Measurements from ENCODE around the gene IPMK. TPM values are rescaled to one million over a fixed set of nuclear protein-coding genes. Genes with fewer than 3 reads are reported as not detected.

Gene IPMK
- total RNA-seq (2021): 6.9 and 11.1 TPM in 2 replicates
- percentile 80 among the genes with signal in this experiment for Bru-seq, nascent RNA
- BruChase-seq, experiment 1, labeled RNA remaining after a 2-hour chase: percentile 85 among the genes with signal in this experiment
- percentile 81 among the genes with signal in this experiment for BruChase-seq, experiment 2, labeled RNA remaining after a 6-hour chase
- long read RNA-seq, full-length matches to known transcripts: 5 of 8 reads
- long read RNA-seq, partial matches to known transcripts: 0 of 8 reads
- long read RNA-seq, other reads (novel, unspliced or antisense): 3 of 8 reads

DNA sequence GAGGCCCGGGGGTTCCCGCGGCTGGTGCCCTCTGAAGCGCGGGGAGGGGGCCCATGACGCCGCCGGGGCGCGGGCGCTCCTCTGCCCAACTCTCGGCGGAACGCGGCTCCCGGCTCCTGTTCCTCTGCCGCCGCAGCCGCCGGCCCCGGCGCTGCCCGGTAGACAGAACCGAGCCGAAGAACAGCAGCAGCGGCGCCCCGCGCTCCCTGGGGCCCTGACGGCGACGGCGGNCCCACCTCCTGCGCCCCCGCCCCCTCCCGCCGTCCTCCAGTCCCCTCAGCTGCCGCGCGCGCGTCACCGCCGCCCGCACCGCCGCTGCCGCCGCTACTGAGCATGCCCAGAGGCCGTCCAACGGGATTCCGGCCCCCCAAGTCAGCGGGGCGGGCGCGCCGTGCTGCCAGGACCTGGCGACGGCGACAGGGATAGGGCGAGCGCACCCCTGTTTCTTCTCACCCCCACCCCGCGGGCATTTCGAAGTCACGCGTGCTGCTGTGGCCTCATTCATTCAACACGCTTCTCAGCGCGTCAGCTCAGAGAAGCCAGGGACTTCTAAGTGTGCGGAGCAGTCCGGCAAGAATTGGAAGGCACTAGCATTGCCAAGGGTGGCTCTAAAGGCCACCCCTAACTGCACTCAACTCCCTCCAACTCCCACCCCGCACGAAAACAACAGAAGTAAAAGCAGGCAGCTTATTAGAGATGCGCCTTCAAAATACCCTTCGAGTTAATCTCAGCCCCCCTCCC is at the start of gene IPMK:
Gene IPMK (minus strand): TSS at position 182 of the 741 bp plus-strand sequence. CDS start 283 bp downstream, outside the sequence.
- no peaks in the 10 kb centered on the region for H3K9me3 ChIP-seq (ENCODE audit: insufficient read depth, low read depth)
- no peaks in the 10 kb centered on the region for H3K27me3 ChIP-seq (ENCODE audit: insufficient read depth, low read depth)
- peaks cover 71% of the 10 kb centered on the region for H3K79me2 ChIP-seq (ENCODE audit: low read depth)
- intact Hi-C loops (cut with micrococcal nuclease; ENCODE audit: unreplicated experiment): loop anchor here (1.0 to 2.0 kb wide), 5 partner anchors 31 to 169 kb away; partner anchors contain the start of gene UBE2D1
- peak; percentile 86 to 98 for DNase-seq
- no peaks in the 10 kb centered on the region for H3K9me2 ChIP-seq (ENCODE audit: insufficient read depth)
- peak within 1 kb of the TSS; percentile 66 for H3K4me3 ChIP-seq
- peak within 1 kb of the TSS; percentile 65 for H3K27ac ChIP-seq
- H2AFZ ChIP-seq: peak within 1 kb of the TSS; percentile 94
- H3K36me3 ChIP-seq (ENCODE audit: low read depth): 0 out of 2 replicates have a peak, but pooled peaks cover 5% of the 10 kb centered on the region
- ChIA-PET POLR2A (ENCODE audit: unreplicated experiment) (interaction anchor here (0.6 to 1.0 kb wide), 4 partner anchors 13 to 1563 kb away, joined by 3 to 6 read pairs (median 3); no protein-coding TSS in a partner anchor), CTCF (interaction anchor here (0.9 kb wide), 1 partner anchor 24 kb away, joined by 5 read pairs; no protein-coding TSS in a partner anchor)
- H4K20me1 ChIP-seq (ENCODE audit: insufficient read depth): no peaks in the 10 kb centered on the region
- peaks cover 26% of the 10 kb centered on the region for H3F3A ChIP-seq (ENCODE audit: insufficient read depth, low read depth)
- no TSS peak for BruUV-seq (replicated peaks)
- peaks cover 27% of the 10 kb centered on the region for H3K4me1 ChIP-seq (replicated peaks; ENCODE audit: insufficient read depth)
- H3K4me2 ChIP-seq: peak within 1 kb of the TSS; percentile 96
- no peak for TF ChIP-seq EZH2 (IDR thresholded peaks at IDR 0.05; ENCODE audit: low read depth)
- TF ChIP-seq, protein P1, sequence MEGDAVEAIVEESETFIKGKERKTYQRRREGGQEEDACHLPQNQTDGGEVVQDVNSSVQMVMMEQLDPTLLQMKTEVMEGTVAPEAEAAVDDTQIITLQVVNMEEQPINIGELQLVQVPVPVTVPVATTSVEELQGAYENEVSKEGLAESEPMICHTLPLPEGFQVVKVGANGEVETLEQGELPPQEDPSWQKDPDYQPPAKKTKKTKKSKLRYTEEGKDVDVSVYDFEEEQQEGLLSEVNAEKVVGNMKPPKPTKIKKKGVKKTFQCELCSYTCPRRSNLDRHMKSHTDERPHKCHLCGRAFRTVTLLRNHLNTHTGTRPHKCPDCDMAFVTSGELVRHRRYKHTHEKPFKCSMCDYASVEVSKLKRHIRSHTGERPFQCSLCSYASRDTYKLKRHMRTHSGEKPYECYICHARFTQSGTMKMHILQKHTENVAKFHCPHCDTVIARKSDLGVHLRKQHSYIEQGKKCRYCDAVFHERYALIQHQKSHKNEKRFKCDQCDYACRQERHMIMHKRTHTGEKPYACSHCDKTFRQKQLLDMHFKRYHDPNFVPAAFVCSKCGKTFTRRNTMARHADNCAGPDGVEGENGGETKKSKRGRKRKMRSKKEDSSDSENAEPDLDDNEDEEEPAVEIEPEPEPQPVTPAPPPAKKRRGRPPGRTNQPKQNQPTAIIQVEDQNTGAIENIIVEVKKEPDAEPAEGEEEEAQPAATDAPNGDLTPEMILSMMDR (conservative IDR thresholded peaks at IDR 0.05): no peak

GRCh38 chr10:58316874-58317273 is 49.2 kb upstream of the IPMK start:
- Histone ChIP-seq H4K20me1 (ENCODE audit: insufficient read depth) (no peaks in the 10 kb centered on the region), H3K36me3 (ENCODE audit: low read depth) (no peaks in the 10 kb centered on the region), H3F3A (ENCODE audit: insufficient read depth, low read depth) (peaks cover 2% of the 10 kb centered on the region), H3K27me3 (ENCODE audit: insufficient read depth, low read depth) (no peaks in the 10 kb centered on the region), H3K4me1 (replicated peaks; ENCODE audit: insufficient read depth) (peaks cover 10% of the 10 kb centered on the region), H3K9me2 (ENCODE audit: insufficient read depth) (no peaks in the 10 kb centered on the region), H3K4me3 (no peak overlapping the region), H3K27ac (no peak overlapping the region), H2AFZ (no peak overlapping the region), H3K4me2 (no peak overlapping the region), H3K79me2 (ENCODE audit: low read depth) (no peaks in the 10 kb centered on the region), H3K9me3 (ENCODE audit: insufficient read depth, low read depth) (no peaks in the 10 kb centered on the region)
- ChIA-PET POLR2A (ENCODE audit: unreplicated experiment) (no interaction called here), CTCF (no interaction called here)
- no peak for TF ChIP-seq EZH2 (IDR thresholded peaks at IDR 0.05; ENCODE audit: low read depth)
- TF ChIP-seq, protein P1 (conservative IDR thresholded peaks at IDR 0.05): no peak
- intact Hi-C loops (cut with micrococcal nuclease; ENCODE audit: unreplicated experiment): no loop called here
- no TSS peak for BruUV-seq (replicated peaks)
- DNase-seq: no peak

GRCh38 chr10:58311026-58311425 is 43.3 kb upstream of the IPMK start:
- Histone ChIP-seq H4K20me1 (ENCODE audit: insufficient read depth) (no peaks in the 10 kb centered on the region), H3F3A (ENCODE audit: insufficient read depth, low read depth) (no peaks in the 10 kb centered on the region), H2AFZ (no peak overlapping the region), H3K36me3 (ENCODE audit: low read depth) (no peaks in the 10 kb centered on the region), H3K4me3 (no peak overlapping the region), H3K9me2 (ENCODE audit: insufficient read depth) (no peaks in the 10 kb centered on the region), H3K79me2 (ENCODE audit: low read depth) (no peaks in the 10 kb centered on the region), H3K9me3 (ENCODE audit: insufficient read depth, low read depth) (no peaks in the 10 kb centered on the region), H3K4me1 (replicated peaks; ENCODE audit: insufficient read depth) (no peaks in the 10 kb centered on the region), H3K4me2 (no peak overlapping the region), H3K27ac (no peak overlapping the region), H3K27me3 (ENCODE audit: insufficient read depth, low read depth) (no peaks in the 10 kb centered on the region)
- no peak for DNase-seq
- BruUV-seq (replicated peaks): no TSS peak
- CTCF ChIA-PET: no interaction called here
- intact Hi-C loops (cut with micrococcal nuclease; ENCODE audit: unreplicated experiment): no loop called here
- TF ChIP-seq, protein P1 (conservative IDR thresholded peaks at IDR 0.05): no peak
- no peak for TF ChIP-seq EZH2 (IDR thresholded peaks at IDR 0.05; ENCODE audit: low read depth)
- POLR2A ChIA-PET (ENCODE audit: unreplicated experiment): no interaction called here
